Spleen (tissue), 11 donors: ENCODE results near the gene JADE2. TPM values are rescaled to one million over a fixed set of nuclear protein-coding genes. Genes with fewer than 3 reads are reported as not detected.

Experiments
- DNase-seq: peaks from one replicate; pipeline ENCODE4 v3.0.0-alpha.2; 2020
- H3K27ac ChIP-seq, 8 donors: fragments of 200-600 bp; sonication (generic) in 7 of 8; 1 replicate in 4 of 8; 2 replicates in 4 of 8; pipeline versions ENCODE4 v1.5.0 to v1.8.0; 2016 to 2021; ENCODE audit warnings: inconsistent platforms in 4 of 8, mild to moderate bottlenecking in 4 of 8, moderate library complexity in 1 of 8
- H3K27me3 ChIP-seq, 7 donors: fragments of 200-600 bp; sonication (generic) in 6 of 7; replicated peaks in 1 of 7; 1 replicate in 4 of 7; 2 replicates in 3 of 7; pipeline versions ENCODE4 v1.5.0 to v1.8.0; 2016 to 2021; ENCODE audit warnings: inconsistent platforms in 3 of 7, mild to moderate bottlenecking in 1 of 7
- H3K36me3 ChIP-seq, 6 donors: fragments of 200-600 bp; sonication (generic) in 5 of 6; 1 replicate in 4 of 6; 2 replicates in 2 of 6; pipeline versions ENCODE4 v1.5.0 to v1.8.0; 2016 to 2021; ENCODE audit warnings: inconsistent platforms in 2 of 6
- H3K4me1 ChIP-seq, 6 donors: fragments of 200-600 bp; sonication (generic) in 5 of 6; 1 replicate in 3 of 6; 2 replicates in 3 of 6; pipeline versions ENCODE4 v1.5.0 to v1.8.0; 2016 to 2021; ENCODE audit warnings: inconsistent platforms in 3 of 6
- H3K4me3 ChIP-seq, 8 donors: fragments of 200-600 bp; sonication (generic) in 7 of 8; 1 replicate in 4 of 8; 2 replicates in 4 of 8; pipeline versions ENCODE4 v1.5.0 to v1.8.0; 2016 to 2021; ENCODE audit warnings: inconsistent platforms in 4 of 8, mild to moderate bottlenecking in 4 of 8, moderate library complexity in 2 of 8
- H3K9me3 ChIP-seq, 8 donors: fragments of 200-600 bp; sonication (generic) in 7 of 8; 1 replicate in 4 of 8; 2 replicates in 4 of 8; pipeline versions ENCODE4 v1.5.0 to v1.8.0; 2016 to 2021; ENCODE audit warnings: inconsistent platforms in 4 of 8
- POLR2A ChIP-seq, 3 donors: fragments of 450-650 bp; IDR thresholded peaks; one replicate each; pipeline ENCODE4 v1.5.1; 2017; ENCODE audit warnings: antibody characterized with exemption in 3 of 3, mild to moderate bottlenecking in 1 of 3
- POLR2AphosphoS5 ChIP-seq, 3 donors: sonication (generic); formaldehyde crosslinking; IDR thresholded peaks; one replicate each; pipeline ENCODE4 v1.5.1; 2017; ENCODE audit warnings: antibody characterized with exemption in 3 of 3
- WGBS, 5 donors: extraction: QIAGEN DNeasy Blood & Tissue Kit in 3 of 5; methylation state at CpG; one replicate each; pipeline versions ENCODE4 v1.1.5 to v1.1.7; 2013 to 2018; 5-methylcytosine and 5-hydroxymethylcytosine counted together
- intact Hi-C: fragments of 100-400 bp; cut with DNase I; formaldehyde crosslinking; loops from one replicate; pipeline ENCODE4 v1.15.0; 2023; ENCODE audit warnings: low total_unique reads
- polyA plus RNA-seq, 3 donors: library from polyadenylated mRNA; stranded (reverse); fragments of 200-250 nt; gene quantifications; one replicate each; pipeline ENCODE4 v1.2.1, GENCODE V29; 2013
- total RNA-seq, 7 donors: library from RNA; depleted of rRNA in 3 of 7; stranded (reverse); fragments of >200 nt in 3 of 7; fragmentation: NEBNext Ultra II Directional in 4 of 7; extraction: Animal tissue kit (Norgen Biotek cat#: 25700) in 4 of 7; gene quantifications; one replicate each; pipeline versions ENCODE4 v1.1.0 to v1.2.1, GENCODE V29; 2016 to 2021
- TF ChIP-seq, protein P1 (sequence below), 11 experiments: fragments of 200-600 bp in 7 of 11; fragments of 450-650 bp in 4 of 11; sonication (generic) in 4 of 11; IDR thresholded peaks in 8 of 11; conservative IDR thresholded peaks in 3 of 11; 1 replicate in 7 of 11; 2 replicates in 4 of 11; pipeline versions ENCODE4 v1.4.0 to v1.8.0; 2016 to 2021; ENCODE audit warnings: antibody characterized with exemption in 11 of 11, inconsistent platforms in 4 of 11, mild to moderate bottlenecking in 1 of 11
- donor health status: healthy with polysubstance abuse.
- donor health status: DM: no; HTN: no; CAD: no; lungs with moderate emphysema.
- donor health status: DM: no; HTN: no; CAD: no.
- donor health status: Bipolar disorder and iron deficiency.
- donor health status: healthy.
- donor health status: DM: no; HTN: no; CAD: no.
- donor health status: DM: yes; HTN: yes; CAD: no.

The JADE2 gene
- total and polyA plus RNA-seq, 10 donors: 12.3 to 131 (median 94.3) TPM

DNA sequence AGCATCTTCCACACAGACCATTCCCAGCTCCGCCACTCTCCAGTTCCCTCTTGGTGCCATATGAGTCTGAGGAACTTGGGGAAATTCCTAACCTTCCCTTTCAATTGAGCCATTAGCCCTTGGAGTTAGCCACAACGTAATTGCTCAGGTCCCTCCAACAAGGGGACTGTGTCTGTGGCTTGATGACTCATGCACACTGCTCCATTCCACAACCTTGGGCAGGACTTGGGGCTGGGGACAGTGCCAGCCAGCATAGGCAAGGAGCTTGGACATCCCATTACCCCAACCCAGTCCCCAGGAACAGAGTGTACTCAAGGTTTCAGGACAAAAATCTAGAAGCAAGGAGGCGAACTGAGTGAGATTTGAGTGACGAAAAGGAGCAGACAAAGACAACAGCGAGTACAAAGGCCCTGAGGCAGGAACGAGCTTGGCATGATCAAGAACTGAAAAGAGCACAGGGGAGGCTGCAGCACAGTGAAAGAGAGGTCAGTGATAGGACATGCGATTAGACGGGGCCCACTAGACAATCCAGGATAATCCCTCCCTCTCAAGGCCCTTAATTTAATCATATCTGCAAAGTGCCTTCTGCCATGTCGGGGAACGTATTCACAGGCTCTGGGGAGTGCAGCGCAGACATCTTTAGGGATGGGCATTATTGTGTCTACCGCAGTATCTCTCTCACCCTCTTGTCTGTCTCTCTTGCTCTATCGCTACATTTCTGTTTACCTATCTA lies 16.0 kb upstream of the JADE2 start:
- TF ChIP-seq, protein P1, sequence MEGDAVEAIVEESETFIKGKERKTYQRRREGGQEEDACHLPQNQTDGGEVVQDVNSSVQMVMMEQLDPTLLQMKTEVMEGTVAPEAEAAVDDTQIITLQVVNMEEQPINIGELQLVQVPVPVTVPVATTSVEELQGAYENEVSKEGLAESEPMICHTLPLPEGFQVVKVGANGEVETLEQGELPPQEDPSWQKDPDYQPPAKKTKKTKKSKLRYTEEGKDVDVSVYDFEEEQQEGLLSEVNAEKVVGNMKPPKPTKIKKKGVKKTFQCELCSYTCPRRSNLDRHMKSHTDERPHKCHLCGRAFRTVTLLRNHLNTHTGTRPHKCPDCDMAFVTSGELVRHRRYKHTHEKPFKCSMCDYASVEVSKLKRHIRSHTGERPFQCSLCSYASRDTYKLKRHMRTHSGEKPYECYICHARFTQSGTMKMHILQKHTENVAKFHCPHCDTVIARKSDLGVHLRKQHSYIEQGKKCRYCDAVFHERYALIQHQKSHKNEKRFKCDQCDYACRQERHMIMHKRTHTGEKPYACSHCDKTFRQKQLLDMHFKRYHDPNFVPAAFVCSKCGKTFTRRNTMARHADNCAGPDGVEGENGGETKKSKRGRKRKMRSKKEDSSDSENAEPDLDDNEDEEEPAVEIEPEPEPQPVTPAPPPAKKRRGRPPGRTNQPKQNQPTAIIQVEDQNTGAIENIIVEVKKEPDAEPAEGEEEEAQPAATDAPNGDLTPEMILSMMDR (IDR thresholded peaks at IDR 0.05 in 8 of 11, conservative IDR thresholded peaks at IDR 0.05 in 3 of 11): no peak
- TF ChIP-seq POLR2A (IDR thresholded peaks at IDR 0.05): no peak
- no peak for TF ChIP-seq POLR2AphosphoS5 (IDR thresholded peaks at IDR 0.05)
- Histone ChIP-seq H3K4me1 (peaks cover 0 to 28% (median 9%) of the 10 kb centered on the region in 6 donors), H3K27ac (no peak overlapping the region), H3K36me3 (no peaks in the 10 kb centered on the region), H3K9me3 (no peaks in the 10 kb centered on the region), H3K4me3 (no peak overlapping the region), H3K27me3 (no peaks in the 10 kb centered on the region)
- intact Hi-C loops: no loop called here
- WGBS, 5 donors: 87 to 95% (median 90%) methylated on average over 13 of the region's 13 CpGs
- peak; percentile 58 for DNase-seq

DNA sequence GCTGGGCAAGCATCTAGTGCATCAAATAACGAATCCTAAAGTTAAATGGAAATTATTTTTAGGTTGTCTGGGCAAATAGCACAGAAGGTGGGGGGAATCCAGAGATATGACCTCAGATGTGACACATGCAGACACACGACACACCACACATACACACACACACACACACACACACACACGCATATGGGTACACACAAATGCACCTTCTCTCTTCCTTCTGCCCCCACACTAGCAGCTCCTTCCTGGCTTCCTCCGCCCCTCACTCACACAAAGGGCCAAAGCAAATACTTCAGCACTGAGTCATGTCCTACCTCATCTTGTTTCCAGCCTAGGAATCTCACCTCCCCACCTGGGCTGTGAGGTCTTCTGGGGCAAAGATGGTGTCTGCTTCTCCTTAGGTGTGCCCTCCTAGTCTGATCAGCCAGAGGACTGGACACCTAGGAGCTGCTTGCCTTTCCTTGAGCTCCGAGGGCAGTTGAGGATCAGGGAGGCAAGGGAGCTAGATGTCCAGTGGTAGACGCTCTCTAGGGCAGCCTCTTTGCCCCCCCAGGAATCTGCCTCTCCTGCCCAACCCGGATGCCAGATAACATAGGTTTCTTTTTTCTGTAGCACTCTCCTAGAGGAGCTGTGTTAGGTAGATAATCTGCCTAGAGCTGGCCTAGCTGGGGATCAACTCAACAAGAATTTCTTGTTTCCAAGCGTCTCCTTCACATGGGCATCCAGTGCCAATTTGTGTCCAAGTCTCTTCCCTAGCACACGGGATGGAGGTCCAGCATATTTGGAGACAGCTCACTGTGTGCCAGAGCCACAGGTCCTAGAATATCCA lies 14.3 kb upstream of the JADE2 start:
- Histone ChIP-seq H3K27ac (peak overlapping the region in 2 of 8 donors; percentile 19 to 32), H3K36me3 (no peaks in the 10 kb centered on the region)
- 72 to 82% (median 78%) methylated on average over 7 to 9 of the region's 9 CpGs for WGBS, 5 donors

DNA sequence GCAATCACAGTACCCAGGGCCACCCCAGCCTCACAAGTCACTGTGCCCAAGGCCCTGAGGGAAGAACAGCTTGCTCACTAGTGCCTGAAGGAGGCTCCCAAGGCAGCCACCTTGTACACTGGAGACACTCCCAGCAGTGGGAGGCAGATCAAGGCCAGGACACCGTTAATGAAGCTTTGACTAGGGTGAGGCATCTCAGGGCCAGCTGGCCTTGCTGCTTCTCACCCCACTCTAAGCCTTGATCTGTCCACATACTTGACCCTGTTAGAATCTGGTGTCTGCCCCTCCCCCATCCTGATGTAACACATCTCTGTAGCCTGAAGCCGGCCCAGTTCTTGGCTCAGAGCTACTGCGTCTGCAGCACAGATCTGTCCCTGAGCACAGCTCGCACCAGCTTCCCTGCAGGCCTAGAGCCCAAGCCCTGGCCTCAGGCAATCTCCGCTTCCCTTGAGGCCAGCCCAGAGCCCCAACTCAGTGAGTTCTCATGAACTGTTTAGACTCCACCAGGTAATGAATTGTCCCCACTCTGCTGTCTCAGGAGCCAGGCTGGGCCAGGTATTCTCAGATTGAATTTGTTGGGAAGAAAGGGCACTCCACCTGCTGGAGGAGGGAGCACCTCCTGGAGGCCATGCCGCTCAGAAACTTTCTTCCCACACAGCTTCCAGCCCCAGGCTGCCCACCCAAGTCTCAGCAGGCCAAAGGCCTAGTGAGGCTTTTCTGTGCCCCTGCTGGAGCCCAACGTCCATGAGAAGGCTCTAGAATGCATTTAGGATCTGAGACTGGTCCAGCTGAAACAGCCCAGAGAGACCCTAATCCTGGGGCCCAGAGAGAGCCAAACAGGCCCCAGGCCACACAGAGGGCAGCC lies 13.4 kb upstream of the JADE2 start:
- intact Hi-C loops: no loop called here
- 55 to 79% (median 73%) methylated on average over 2 to 7 of the region's 7 CpGs for WGBS, 5 donors
- H3K27ac ChIP-seq: peak overlapping the region in 3 of 8 donors; percentile 19 to 32 (median 28)
- TF ChIP-seq POLR2A (IDR thresholded peaks at IDR 0.05) (no peak), POLR2AphosphoS5 (IDR thresholded peaks at IDR 0.05) (peak; percentile 25 to 65 (median 55))
- no peak for DNase-seq
- no peaks in the 10 kb centered on the region for H3K27me3 ChIP-seq
- H3K36me3 ChIP-seq: no peaks in the 10 kb centered on the region
- no peak overlapping the region for H3K4me3 ChIP-seq
- no peaks in the 10 kb centered on the region for H3K9me3 ChIP-seq
- H3K4me1 ChIP-seq: peaks cover 0 to 14% (median 6%) of the 10 kb centered on the region in 6 donors

More for the DNA sequence above, 14.3 kb upstream of the JADE2 start:
- Histone ChIP-seq H3K4me1 (peaks cover 0 to 21% (median 8%) of the 10 kb centered on the region in 6 donors), H3K4me3 (no peak overlapping the region), H3K9me3 (no peaks in the 10 kb centered on the region), H3K27me3 (no peaks in the 10 kb centered on the region)
- no peak for TF ChIP-seq POLR2AphosphoS5 (IDR thresholded peaks at IDR 0.05)
- no peak for TF ChIP-seq POLR2A (IDR thresholded peaks at IDR 0.05)
- TF ChIP-seq, protein P1 (IDR thresholded peaks at IDR 0.05 in 8 of 11, conservative IDR thresholded peaks at IDR 0.05 in 3 of 11): no peak
- DNase-seq: peak; percentile 6
- intact Hi-C loops: no loop called here

DNA sequence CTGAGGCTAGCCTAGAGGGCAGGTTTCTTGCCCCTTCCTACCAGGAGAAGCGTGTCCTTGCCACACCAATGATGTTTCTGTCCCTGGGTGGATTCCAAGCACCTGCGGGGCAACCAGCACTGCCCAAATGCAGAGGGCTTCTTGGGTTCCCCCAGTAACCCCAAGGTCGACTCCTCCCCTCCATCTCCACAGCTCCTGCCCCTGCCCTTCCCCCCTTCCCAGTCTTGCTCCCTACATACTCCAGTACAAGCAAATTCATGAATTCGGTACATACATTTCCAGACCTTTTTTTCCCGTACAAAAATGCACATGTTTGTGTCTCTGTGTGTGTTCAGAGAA lies 12.8 kb upstream of the JADE2 start:
- H3K36me3 ChIP-seq: no peaks in the 10 kb centered on the region
- H3K4me1 ChIP-seq: peaks cover 0 to 14% (median 6%) of the 10 kb centered on the region in 6 donors
- DNase-seq: no peak
- H3K4me3 ChIP-seq: no peak overlapping the region
- WGBS, 5 donors: 78 to 91% (median 89%) methylated on average over 5 of the region's 5 CpGs
- TF ChIP-seq POLR2AphosphoS5 (IDR thresholded peaks at IDR 0.05) (no peak), POLR2A (IDR thresholded peaks at IDR 0.05) (no peak)
- TF ChIP-seq, protein P1 (IDR thresholded peaks at IDR 0.05 in 8 of 11, conservative IDR thresholded peaks at IDR 0.05 in 3 of 11): no peak
- intact Hi-C loops: no loop called here
- no peaks in the 10 kb centered on the region for H3K9me3 ChIP-seq
- peak overlapping the region in 2 of 8 donors; percentile 19 to 28 for H3K27ac ChIP-seq
- H3K27me3 ChIP-seq: no peaks in the 10 kb centered on the region
